ENCODE data around the gene SPIRE1.
"Not testable (repeated sequence)": the region's sequence is repeated elsewhere in the genome, so short reads cannot be mapped to it uniquely, and the experiment has no call there.

The SPIRE1 gene

DNA sequence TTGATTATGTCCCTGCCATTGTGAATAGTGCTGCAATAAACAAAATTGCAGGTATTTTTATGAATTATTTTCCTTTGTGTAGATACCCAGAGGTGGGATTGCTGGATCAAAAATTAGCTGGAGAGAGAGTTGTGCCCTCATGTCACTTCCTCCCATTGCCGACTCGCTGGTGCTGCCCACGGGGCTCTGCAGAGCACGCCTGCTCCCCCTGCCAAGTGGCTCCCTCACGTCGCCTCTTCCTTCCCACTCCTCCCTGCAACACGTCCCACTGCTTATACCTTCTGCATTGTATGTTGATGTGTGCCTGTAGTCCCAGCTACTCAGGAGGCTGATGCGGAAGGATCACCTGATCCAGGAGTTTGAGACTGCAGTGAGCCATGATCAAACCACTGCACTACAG lies 222.0 kb downstream of the SPIRE1 start:
- DNase-seq: no peak

DNA sequence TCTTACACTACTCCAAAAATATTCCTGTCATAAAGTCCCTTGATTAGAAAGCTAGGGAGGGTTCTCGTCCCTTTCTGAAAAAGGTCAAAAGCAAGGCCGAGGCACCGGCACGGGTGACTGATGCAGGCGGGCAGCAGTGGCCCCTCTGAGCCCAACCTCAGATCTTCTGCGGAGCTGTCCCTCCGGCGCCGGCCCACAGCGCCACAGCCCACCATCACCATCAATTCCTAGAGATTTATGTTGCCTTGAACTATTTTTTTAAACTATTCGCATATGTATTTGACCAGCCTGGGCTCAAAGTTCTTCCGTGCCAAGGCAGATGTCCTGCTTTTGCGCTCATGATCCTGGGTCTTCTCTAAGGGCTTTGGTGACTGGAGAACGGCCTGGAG lies 223.4 kb downstream of the SPIRE1 start:
- no peak for DNase-seq

DNA sequence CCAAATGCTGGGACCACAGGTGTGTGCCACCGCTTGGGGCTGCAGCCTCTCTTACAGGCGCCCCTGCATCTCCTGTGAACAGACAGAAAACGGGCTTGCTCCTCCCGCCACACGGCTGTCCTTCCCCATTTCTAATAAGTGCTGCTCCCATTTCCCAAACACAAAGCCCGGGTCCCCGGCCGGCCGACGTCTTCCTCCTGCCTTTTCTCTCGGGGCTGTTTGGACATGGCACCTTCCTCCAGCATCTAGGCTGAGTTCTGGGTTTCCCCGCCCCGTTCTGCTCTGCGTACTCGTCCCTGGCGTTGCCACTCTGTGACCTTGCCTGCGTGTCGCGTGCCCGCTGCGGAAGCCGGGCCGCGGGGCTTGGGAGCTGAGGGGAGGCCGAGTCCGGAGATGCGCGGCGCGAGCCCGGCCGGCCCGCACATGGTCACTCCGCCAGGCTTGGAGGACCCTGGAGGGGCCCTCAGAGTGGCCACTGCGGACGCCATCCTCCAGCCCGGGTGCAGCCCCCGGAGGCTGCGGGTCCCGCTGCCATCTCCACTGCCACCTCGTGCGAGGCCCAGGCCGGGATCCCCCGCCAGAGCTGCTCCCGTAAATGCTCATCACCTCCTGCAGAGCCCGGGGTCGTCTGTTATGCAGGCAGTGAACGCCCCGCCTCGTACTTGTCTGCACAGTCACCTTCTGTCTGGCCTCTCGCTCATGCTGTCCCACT lies 223.9 kb downstream of the SPIRE1 start:
- DNase-seq: no peak

DNA sequence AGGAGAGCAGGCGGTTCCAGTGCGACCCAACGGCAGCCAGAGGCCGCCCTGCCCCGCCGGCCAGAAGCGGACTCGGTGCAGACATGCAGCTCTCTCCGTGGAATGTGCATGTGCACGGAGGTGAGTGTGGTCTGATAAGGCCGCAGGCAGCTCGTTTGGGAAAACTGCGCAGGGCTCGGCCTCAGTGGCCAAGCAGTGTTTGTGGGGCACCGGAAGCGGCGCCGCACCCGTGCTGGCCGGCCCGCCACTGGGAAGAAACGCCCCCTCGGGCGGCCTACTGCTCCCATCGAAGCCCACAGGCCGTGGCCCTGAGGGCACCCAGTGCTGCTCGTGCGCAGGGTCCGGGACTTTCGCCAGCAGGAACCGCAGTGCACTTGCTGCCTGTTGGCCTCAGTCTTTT lies 225.0 kb downstream of the SPIRE1 start:
- DNase-seq: no peak

DNA sequence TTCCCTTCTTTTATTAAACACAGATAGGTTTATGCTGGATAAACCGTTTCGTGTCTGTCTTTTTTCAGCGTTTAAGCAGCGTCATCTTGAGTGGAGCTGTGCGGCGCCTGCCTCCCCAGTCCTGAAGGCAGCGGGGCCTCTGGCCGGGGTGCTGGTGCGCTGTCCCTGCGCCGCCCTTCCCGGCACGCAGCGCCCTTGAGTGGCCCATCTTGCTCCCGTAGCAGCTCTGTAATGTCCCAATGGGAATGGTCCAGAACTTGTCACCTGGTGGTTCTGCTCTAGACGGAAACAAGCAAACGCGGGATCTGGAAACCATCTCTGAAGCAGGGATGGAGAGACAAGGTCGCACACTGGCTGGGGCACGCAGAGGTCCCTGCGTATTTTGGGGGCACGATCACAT lies 225.7 kb downstream of the SPIRE1 start:
- no peak for DNase-seq

DNA sequence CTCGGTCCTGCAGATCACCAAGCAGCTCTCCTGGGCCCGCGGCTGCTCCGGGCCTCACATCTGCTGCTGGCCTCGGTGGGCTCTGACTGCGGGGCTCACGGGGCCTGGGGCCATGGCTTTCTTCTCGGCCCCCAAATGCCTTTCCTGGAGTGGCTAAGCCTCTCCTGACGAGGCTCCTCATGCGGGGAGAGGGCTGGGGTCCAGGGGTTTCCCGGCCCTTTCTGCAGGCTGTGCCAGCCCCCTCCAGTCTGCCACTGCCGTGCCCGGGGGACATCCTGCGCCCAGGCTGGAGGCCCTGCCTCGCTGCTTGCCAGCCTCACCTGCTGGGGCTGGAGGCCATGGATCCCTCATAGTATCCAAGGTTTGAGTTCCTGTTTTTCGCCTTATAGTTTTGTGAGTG lies 226.3 kb downstream of the SPIRE1 start:
- DNase-seq: no peak

DNA sequence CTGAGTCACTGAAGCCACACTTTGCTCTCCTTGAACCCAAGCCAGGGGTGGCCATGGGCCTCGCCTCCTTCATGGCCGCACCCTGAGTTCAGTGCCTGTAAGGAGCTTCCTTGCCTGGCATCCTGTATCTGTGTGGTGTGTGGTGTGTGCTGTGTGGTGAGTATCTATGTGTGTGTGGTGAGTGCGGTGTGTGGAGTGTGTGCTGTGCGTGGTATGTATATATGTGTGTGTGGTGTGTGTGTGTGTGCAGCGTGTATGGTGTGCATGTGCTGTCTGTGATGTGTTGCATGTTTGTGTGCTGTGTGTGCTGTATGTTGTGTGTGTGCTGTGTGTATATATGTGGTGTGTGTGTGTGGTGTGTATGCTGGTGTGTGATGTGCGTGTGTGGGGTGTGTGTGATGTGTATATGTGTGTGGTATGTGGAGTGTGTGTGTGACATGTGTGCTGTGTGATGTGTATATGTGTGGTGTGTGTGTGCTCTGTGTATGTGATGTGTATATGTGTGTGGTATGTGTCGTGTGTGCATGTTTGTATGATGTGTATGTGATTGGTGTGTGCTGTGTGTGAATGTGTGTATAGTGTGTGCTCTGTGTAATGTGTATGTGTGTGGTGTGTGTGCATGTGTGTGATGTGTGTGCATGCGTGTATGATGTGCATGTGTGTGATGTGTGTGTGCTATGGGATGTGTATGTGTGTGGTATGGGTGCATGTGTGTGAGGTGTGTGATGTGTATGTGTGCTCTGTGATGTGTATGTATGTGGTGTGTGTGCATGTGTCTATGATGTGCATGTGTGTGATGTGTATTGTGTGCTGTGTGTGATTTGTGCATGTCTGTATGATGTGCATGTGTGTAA lies 227.5 kb downstream of the SPIRE1 start:
- DNase-seq: no peak

DNA sequence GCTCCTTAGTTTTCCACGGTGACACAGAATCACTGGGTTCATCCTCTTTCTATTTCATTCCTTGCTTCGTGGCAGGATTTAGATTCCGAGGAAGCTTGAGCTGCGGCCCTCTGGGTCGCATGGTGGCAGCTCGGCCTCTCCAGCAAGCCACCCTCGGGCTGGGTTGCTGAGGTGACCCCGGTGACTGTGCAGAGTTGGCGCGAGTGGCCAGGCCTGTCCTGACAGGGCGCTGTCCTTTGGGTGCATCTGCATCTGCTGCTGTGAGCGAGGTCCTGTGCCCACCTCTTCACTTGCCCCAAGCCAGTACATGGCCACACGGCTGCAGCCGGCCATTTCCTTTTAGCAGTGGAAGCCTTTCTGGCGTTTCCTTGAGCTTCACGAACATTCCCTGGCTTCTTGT lies 228.4 kb downstream of the SPIRE1 start:
- DNase-seq: no peak

DNA sequence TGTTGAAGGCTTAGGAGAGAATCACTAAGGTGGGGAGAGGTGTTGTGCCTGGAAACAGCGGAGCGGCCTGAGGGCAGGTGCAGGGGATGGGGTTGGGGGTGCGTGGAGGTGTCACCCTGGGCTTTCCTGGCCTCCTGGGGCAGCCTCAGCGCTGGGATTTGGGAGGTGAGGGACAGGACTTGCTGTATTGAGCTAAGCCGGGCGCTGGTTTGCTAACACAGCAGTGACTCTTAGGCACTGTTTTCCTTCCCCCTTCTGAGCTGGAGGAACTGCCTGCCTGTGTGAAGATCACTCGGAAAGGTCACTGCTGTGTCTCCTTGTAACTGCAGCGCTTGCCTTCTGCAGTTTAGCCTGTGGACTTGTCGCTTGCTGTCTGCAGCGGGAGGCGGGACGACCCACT lies 229.0 kb downstream of the SPIRE1 start:
- no peak for DNase-seq

DNA sequence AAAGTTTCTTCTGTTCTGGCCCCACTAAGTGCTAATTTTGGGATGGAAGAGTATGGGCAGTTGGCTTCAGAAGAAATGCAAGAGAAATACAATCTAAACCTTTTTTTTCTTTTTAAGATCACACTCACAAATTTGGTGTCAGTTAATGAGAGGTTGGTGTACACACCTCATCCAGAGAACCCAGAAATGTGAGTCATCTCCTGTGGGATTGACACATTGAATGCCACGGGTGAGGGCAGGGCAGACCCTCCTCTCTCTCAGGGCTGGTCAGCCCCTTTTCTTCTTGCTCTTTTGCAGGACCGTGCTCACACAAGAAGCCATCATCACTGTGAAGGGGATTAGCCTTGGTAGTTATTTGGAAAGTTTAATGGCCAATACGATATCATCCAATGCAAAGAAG lies 231.0 kb downstream of the SPIRE1 start:
- DNase-seq: no peak

DNA sequence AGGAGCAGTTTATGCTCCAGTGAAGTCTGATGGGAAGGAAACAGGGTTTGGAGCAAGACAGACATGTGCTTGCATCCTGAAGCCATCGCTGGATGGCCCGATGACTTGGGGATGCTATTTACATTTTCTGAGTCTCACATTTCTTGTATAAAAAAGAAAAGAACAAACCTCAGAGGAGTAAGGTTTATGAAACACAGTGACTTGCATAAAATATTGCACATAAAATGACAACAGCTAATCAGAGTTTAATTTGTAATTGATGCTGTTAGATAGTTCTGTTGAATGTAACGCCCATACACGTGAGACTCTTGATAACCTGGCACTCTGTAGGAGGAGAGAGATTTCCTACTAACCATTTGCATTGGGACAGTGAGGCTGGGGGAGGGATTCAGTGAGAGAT lies 233.7 kb downstream of the SPIRE1 start:
- no peak for DNase-seq

DNA sequence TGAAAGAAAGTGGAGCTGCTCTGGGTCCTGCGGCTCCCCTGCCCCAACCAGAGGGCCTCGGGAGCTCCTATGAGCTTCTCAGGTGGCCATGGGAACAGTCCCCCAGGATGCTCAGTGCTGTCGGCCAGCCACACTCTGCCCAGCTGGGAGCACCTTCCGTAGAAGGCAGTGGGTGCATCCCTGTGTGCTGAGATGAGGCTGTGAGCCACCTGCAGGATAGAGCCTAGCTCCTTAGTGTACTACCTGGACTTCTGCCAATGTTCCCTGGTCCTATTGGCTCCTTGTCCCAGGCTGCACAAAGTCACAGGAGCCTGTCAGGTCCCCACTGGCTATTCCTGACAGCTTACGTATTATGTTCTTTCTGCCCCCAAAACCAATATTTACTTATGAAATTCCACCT lies 234.1 kb downstream of the SPIRE1 start:
- DNase-seq: no peak

DNA sequence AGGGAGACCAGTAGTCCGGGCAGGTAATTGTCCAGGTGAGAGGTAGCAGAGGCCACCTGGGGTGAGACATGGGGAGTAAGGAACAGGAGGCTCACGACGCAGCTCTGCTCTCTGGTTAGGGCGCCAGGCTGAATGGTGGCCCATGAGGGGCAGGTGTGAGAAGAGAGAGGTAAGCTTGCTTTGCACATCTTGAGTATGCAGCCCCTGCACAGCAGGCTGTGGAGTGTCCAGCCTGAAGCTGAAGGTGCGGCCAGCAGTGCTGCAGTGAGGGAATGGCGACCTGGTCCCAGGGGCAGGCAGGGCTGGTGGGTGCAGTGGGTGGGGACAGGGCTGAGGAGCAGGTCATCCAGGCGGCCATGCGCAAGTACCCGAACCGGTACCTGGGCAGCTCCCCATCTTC lies 234.5 kb downstream of the SPIRE1 start:
- no peak for DNase-seq

DNA sequence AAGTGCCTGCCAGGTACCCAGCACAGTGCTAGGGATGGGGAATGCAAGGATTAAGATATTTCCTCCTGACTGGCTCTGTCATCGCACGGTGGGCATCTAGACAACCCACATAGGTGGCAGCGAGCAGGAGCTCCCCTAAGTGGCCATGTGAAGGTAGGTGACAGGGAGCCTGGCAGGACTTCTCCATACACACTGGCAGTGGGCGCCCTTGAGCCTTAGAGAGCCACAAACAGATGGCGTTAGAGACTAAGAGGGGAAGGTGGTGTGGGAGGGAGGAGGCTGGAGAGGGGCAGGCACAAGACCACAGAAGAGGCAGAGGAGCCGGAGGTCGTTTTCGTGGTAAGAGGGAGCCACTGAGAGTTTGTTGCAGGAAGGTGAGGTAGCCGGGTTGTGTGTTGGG lies 235.0 kb downstream of the SPIRE1 start:
- DNase-seq: no peak

DNA sequence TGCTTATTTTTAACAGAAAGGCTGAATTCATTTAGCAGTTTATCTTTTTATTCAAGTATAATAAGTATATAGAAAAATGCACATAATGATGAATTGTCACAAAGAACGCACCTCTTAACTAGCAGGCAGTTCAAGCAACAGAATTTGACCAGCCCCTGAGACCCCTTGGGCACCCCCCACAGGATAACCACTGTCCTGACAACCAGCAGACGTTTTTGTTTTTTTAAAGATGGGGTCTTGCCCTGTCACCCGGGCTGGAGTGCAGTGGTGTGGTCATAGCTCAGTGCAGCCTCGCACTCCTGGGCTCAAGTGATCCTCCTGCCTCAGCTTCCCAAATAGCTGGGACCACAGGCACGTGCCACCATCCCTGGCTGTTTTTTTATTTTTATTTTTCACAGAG lies 236.2 kb downstream of the SPIRE1 start:
- no peak for DNase-seq

DNA sequence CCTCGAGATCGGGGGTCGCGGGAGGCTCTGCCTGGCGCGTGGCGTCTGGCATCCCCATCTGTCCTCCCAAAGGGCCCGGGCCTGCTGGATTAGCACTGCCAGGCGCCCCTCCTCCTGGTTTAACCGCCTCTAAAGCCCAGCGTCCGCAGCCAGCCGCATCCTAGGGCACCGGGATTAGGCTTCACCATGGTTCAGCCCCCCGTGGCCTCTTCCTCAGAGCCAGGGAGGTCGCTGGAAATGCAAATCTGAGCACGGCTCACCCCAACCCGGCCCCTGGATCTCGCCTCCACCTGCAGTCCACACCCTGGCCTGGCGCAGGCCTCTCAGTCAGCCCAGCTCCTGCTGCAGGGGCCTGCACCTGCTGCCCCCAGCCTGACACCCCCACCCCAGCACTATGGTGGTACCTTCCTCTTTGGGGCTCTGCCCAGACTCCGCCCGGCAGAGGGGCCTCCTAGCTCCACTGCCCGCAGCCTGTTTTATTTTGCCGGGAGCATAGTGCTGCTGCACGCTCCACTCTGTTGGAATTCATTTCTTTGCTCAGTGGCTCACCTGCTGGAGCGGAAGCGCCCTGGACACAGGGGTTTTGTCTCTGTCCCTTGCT lies 237.0 kb downstream of the SPIRE1 start:
- DNase-seq: no peak

DNA sequence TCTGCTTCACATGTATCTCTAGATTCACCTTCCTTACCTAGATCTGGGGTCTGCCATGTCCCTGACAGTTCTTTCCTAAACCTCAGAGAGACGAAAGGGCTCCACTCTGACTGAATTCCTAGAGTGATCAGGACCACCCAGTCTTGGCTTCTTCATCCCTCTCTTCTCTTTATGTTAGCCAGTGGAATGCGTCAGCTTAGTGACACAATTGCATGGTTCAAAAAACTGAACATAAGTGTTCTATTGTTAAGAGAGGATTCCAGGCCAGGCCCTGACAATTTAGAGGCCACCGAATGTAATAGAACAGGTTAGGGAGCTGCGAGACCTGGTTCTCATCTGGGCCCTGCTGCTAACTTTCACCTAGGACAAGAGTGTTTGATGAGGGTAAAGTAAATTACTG lies 240.2 kb downstream of the SPIRE1 start:
- no peak for DNase-seq

DNA sequence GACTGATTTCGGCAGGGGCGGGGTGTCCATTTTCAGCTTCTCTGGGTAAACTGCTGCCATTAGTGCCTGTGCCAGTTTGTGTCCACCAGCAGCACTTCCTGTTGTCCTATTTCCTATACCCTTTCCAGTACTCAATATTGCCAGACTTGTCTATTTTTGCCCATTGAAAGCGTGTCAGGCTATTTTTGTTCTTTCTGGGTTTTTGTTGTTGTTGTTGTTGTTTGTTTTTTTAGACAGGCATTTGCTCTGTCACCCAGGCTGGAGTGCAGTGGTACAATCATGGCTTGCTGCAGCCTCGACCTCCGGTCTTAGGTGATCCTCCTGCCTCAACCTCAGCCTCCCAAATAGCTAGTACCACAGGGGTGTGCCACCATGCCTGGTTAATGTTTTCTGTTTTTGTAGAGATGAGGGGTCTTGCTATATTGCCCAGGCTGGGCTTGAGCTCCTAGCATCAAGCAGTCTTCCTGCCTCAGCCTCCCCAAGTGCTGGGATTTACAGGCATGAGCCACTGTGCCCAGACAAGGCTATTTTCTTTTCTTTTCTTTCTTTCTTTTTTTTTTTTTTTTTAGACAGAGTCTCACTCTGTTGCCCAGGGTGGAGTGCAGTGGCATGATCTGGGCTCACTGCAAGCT lies 241.7 kb downstream of the SPIRE1 start:
- DNase-seq: no peak

DNA sequence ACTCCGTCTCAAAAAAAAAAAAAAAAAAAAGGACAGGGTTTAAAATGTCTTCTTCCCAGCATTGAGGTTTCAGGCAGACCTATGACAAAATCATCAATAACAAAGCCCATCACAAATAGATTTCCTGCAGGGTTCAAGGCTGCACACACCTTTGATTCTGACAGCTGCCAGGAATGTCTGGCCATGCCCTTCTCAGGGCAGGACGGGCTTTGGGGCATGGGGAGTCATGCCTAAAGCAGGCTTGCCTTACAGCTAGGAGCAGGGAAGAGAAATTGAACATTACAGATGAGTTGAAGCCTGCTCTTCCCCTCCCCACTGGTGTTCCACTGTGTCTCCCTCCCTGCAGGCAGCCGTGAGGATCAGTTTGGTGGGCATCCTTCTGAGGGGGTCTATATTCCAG lies 246.5 kb downstream of the SPIRE1 start:
- DNase-seq: no peak

DNA sequence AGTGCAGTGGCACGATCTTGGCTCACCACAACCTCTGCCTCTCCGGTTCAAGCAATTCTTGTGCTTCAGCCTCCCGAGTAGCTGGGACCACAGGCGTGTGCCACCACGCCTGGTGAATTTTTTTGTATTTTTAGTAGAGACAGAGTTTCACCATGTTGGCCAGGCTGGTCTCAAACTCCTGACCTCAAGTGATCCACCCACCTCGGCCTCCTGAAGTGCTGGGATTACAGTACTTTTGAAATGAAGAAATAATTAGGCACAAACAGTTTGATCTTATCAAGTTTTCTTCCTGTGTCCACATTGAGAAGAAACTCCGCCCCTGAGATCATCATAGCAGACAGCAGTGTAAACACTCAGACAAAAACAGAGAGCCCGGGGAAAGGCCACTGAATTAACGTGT lies 247.2 kb downstream of the SPIRE1 start:
- DNase-seq: not testable (repeated sequence)

DNA sequence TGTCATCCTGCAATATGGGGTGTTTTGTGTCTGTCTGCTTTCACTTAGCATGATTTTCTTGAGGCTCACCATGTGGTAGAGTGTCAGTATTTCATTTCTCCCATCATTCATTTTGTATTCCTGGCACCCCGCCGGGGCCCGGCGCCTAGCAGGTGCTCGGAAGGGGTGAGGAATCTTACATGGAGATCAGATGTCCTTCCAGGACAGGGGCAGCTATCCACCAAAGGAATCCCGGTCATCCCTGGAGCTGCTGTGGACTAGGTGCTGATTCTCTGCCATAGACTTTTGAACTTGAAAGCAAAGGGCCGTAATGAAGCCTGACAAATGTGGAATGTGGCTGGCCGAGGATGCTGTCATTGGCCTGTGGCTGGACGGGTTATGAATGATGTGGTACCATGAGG lies 247.8 kb downstream of the SPIRE1 start:
- DNase-seq: no peak

DNA sequence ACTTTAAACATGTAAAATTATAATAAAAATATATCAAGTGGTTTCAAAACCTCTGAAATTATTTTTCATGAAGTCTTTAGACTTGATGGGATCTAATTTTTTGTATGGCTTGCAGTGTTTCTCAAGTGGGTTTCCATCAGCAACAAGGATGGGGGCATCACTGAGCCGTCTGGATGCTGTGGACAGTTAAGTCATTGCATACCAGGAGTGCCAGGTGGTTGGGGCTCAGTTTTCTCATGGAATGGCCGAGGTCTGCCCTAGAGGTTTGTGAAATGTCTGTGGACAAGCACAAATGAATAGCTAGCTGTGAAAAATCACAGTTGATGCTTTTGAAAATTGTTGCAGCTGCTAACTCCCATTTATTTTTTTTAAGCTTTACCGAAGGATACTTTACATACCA lies 248.4 kb downstream of the SPIRE1 start:
- no peak for DNase-seq

DNA sequence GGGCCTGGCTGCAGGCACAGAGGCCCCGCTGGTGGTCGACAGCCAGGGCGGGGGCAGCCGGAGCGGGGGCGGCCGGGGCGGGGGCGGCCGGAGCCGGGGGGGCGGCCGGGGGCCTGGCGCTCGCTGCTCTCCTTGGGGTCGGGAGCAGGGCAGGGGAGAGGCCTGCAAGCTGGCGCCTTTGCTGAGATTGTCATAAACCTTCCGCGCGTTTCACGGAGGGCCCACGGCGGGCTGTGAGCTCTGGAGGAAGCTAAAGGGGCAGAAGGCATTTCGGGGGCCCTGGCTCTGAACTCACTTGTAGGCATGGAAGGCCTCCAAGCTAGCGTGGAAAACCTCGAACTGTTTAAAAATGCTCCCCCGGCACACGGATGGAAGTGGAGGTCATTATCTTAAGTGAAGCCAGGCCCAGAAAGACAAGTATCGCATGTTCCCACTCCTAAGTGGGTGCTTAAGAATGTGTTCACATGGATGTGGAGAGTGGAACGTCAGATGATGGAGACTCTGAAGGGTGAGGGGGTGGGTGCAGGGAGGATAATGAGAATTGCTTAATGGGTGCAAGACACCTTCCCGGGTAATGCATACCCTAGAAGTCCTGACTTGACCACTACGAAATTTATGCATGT lies 249.5 kb downstream of the SPIRE1 start:
- DNase-seq: no peak

All from NCI-H187 treated with DMSO at 0.1 percent for 48 hours (cell line).